Measurements from ENCODE around the gene MIS18BP1.

GRCh38 chr14:45242706-45243105 is 10.3 kb downstream of the MIS18BP1 start:
- TF ChIP-seq ATF4 (CRISPR knock-in tag; IDR thresholded peaks at IDR 0.05) (no peak), CTCF (IDR thresholded peaks at IDR 0.05 in 2 of 3, conservative IDR thresholded peaks at IDR 0.05 in 1 of 3; ENCODE audit: insufficient read depth in 2 of 3, low read depth in 1 of 3, low read length in 3 of 3) (no peak), SMARCE1 (IDR thresholded peaks at IDR 0.05) (no peak)

Measured in K562 (cell line).